ENCODE data around the gene HAT1. TPM values are rescaled to one million over a fixed set of nuclear protein-coding genes. Genes with fewer than 3 reads are reported as not detected.

The HAT1 gene
- polyA plus RNA-seq, 1 donor from 2014 or later: 39.8 TPM

DNA sequence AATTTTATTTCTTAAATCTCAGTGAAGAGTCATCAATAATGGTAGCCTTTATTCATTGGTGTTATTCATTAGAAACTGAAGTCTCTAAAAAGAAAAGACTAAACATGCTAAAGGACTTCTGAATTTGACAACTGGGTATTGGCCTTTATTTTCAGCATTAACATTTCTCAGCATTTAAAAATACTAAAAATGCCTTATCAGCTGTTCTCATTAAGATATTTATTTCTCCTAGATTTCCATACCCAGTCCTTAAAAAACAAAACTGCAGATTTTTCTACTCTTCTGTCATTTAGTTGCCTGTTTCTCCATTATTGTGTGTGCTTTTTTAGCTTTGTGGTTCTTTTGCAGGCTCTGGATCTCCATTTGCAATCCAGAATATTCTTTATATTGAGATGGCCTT, 46.2 kb downstream of the HAT1 start:
- H4K20me1 ChIP-seq (ENCODE audit: insufficient read depth): no peaks in the 10 kb centered on the region
- H3K4me3 ChIP-seq (ENCODE audit: low read length): no peak overlapping the region
- H3K9me3 ChIP-seq (ENCODE audit: low read length): no peaks in the 10 kb centered on the region
- no peaks in the 10 kb centered on the region for H3K79me2 ChIP-seq (replicated peaks; ENCODE audit: insufficient read depth, low read length)
- H3K9ac ChIP-seq (ENCODE audit: low read length): no peak overlapping the region
- H3K27me3 ChIP-seq (ENCODE audit: insufficient read depth, low read depth, low read length): no peaks in the 10 kb centered on the region
- H2AFZ ChIP-seq (ENCODE audit: low read depth, low read length): no peak overlapping the region
- peaks cover 5% of the 10 kb centered on the region for H3K36me3 ChIP-seq (ENCODE audit: insufficient read depth, low read length)
- TF ChIP-seq, protein P1, sequence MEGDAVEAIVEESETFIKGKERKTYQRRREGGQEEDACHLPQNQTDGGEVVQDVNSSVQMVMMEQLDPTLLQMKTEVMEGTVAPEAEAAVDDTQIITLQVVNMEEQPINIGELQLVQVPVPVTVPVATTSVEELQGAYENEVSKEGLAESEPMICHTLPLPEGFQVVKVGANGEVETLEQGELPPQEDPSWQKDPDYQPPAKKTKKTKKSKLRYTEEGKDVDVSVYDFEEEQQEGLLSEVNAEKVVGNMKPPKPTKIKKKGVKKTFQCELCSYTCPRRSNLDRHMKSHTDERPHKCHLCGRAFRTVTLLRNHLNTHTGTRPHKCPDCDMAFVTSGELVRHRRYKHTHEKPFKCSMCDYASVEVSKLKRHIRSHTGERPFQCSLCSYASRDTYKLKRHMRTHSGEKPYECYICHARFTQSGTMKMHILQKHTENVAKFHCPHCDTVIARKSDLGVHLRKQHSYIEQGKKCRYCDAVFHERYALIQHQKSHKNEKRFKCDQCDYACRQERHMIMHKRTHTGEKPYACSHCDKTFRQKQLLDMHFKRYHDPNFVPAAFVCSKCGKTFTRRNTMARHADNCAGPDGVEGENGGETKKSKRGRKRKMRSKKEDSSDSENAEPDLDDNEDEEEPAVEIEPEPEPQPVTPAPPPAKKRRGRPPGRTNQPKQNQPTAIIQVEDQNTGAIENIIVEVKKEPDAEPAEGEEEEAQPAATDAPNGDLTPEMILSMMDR (IDR thresholded peaks at IDR 0.05; ENCODE audit: poor library complexity, severe bottlenecking): no peak
- TF ChIP-seq EP300 (conservative IDR thresholded peaks at IDR 0.05; ENCODE audit: poor library complexity, severe bottlenecking) (no peak), EZH2 (IDR thresholded peaks at IDR 0.05; ENCODE audit: borderline replicate concordance, insufficient read depth, low read length, poor library complexity, severe bottlenecking) (no peak), TAF1 (IDR thresholded peaks at IDR 0.05; ENCODE audit: low read depth) (no peak), SMC3 (conservative IDR thresholded peaks at IDR 0.05; ENCODE audit: poor library complexity) (no peak), RAD21 (conservative IDR thresholded peaks at IDR 0.05) (no peak), MXI1 (conservative IDR thresholded peaks at IDR 0.05; ENCODE audit: poor library complexity, severe bottlenecking) (no peak), POLR2AphosphoS5 (IDR thresholded peaks at IDR 0.05) (no peak)
- TF ChIP-seq, protein P2, sequence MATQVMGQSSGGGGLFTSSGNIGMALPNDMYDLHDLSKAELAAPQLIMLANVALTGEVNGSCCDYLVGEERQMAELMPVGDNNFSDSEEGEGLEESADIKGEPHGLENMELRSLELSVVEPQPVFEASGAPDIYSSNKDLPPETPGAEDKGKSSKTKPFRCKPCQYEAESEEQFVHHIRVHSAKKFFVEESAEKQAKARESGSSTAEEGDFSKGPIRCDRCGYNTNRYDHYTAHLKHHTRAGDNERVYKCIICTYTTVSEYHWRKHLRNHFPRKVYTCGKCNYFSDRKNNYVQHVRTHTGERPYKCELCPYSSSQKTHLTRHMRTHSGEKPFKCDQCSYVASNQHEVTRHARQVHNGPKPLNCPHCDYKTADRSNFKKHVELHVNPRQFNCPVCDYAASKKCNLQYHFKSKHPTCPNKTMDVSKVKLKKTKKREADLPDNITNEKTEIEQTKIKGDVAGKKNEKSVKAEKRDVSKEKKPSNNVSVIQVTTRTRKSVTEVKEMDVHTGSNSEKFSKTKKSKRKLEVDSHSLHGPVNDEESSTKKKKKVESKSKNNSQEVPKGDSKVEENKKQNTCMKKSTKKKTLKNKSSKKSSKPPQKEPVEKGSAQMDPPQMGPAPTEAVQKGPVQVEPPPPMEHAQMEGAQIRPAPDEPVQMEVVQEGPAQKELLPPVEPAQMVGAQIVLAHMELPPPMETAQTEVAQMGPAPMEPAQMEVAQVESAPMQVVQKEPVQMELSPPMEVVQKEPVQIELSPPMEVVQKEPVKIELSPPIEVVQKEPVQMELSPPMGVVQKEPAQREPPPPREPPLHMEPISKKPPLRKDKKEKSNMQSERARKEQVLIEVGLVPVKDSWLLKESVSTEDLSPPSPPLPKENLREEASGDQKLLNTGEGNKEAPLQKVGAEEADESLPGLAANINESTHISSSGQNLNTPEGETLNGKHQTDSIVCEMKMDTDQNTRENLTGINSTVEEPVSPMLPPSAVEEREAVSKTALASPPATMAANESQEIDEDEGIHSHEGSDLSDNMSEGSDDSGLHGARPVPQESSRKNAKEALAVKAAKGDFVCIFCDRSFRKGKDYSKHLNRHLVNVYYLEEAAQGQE (IDR thresholded peaks at IDR 0.05; ENCODE audit: borderline replicate concordance): no peak
- H3K27ac ChIP-seq (ENCODE audit: low read length): no peak overlapping the region
- H3K4me2 ChIP-seq (ENCODE audit: low read length): no peak overlapping the region
- no peaks in the 10 kb centered on the region for H3F3A ChIP-seq (ENCODE audit: insufficient read depth, low read length, poor library complexity, severe bottlenecking)
- no peaks in the 10 kb centered on the region for H3K9me2 ChIP-seq (ENCODE audit: insufficient read depth, low read length)

DNA sequence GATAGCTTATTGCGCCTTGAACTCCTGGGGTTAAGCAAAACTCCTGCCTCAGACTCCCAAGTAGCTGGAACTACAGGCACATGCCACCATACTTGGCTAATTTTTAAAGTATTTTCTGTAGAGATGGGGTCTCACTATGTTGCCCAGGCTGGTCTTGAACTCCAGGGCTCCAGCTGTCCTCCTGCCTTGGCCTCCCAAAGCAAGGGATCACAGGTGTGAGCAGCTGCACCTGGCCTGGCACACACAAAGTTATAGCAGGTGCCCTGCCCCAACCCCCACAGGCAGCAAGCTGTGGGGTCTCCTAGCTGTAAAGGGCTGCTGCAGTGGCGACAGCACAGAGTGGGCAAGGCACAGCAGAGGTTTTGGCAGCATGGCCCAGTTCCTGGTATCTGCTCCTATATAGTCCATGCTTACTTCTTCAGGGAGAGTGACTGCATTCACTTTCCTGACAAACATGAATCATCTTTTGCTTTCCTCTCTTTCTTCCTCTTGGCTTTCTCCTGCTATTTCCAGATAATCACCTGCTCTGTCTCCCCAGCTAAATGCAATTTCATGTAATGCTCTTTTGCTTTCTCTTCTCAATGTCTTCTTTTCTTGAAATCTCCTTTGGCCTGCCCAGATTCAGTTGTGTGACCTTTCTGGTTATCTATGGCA, 50.2 kb downstream of the HAT1 start:
- Histone ChIP-seq H3K9ac (ENCODE audit: low read length) (no peak overlapping the region), H3K9me2 (ENCODE audit: insufficient read depth, low read length) (no peaks in the 10 kb centered on the region), H3K27me3 (ENCODE audit: insufficient read depth, low read depth, low read length) (no peaks in the 10 kb centered on the region), H3K36me3 (ENCODE audit: insufficient read depth, low read length) (peaks cover under 1% of the 10 kb centered on the region), H3K9me3 (ENCODE audit: low read length) (no peaks in the 10 kb centered on the region), H3K79me2 (replicated peaks; ENCODE audit: insufficient read depth, low read length) (no peaks in the 10 kb centered on the region), H3K4me3 (ENCODE audit: low read length) (no peak overlapping the region), H3K27ac (ENCODE audit: low read length) (no peak overlapping the region), H4K20me1 (ENCODE audit: insufficient read depth) (no peaks in the 10 kb centered on the region), H2AFZ (ENCODE audit: low read depth, low read length) (no peak overlapping the region), H3F3A (ENCODE audit: insufficient read depth, low read length, poor library complexity, severe bottlenecking) (no peaks in the 10 kb centered on the region), H3K4me2 (ENCODE audit: low read length) (no peak overlapping the region)
- TF ChIP-seq, protein P2 (IDR thresholded peaks at IDR 0.05; ENCODE audit: borderline replicate concordance): no peak
- TF ChIP-seq EZH2 (IDR thresholded peaks at IDR 0.05; ENCODE audit: borderline replicate concordance, insufficient read depth, low read length, poor library complexity, severe bottlenecking) (no peak), RAD21 (conservative IDR thresholded peaks at IDR 0.05) (no peak)
